Trophoblast cell (in vitro differentiated cells and primary cell): ENCODE data around the gene CCDC12.

Experiments used
- DNase-seq, 2 donors: peaks; one replicate each; pipeline ENCODE4 v3.0.0-alpha.2; 2016
- H2AFZ ChIP-seq: 2 replicates; pipeline ENCODE4 v1.6.1; 2013; ENCODE audit warnings: low read length, moderate library complexity, mild to moderate bottlenecking; ENCODE audit not compliant: insufficient read depth, poor library complexity
- H2AK5ac ChIP-seq: 2 replicates; pipeline ENCODE4 v1.6.1; 2013; ENCODE audit warnings: mild to moderate bottlenecking, low read length
- H2BK120ac ChIP-seq: 2 replicates; pipeline ENCODE4 v1.6.1; 2013; ENCODE audit warnings: low read length, mild to moderate bottlenecking, moderate library complexity; ENCODE audit not compliant: insufficient read depth, poor library complexity
- H2BK12ac ChIP-seq: 2 replicates; pipeline ENCODE4 v1.6.1; 2013; ENCODE audit warnings: mild to moderate bottlenecking, low read length, moderate library complexity
- H2BK5ac ChIP-seq: 2 replicates; pipeline ENCODE4 v1.6.1; 2013; ENCODE audit warnings: low read length, low read depth, moderate library complexity, mild to moderate bottlenecking; ENCODE audit not compliant: poor library complexity
- H3K14ac ChIP-seq: 2 replicates; pipeline ENCODE4 v1.6.1; 2013; ENCODE audit warnings: mild to moderate bottlenecking, low read length
- H3K18ac ChIP-seq: 2 replicates; pipeline ENCODE4 v1.6.1; 2013; ENCODE audit warnings: mild to moderate bottlenecking, low read length
- H3K23ac ChIP-seq: 2 replicates; pipeline ENCODE4 v1.6.1; 2013; ENCODE audit warnings: low read length
- H3K27ac ChIP-seq: 2 replicates; pipeline ENCODE4 v1.5.1; 2013; ENCODE audit warnings: low read depth, mild to moderate bottlenecking, inconsistent platforms, low read length, moderate library complexity
- H3K27me3 ChIP-seq: 2 replicates; pipeline ENCODE4 v1.6.1; 2013; ENCODE audit warnings: inconsistent platforms, mild to moderate bottlenecking, low read length, moderate library complexity; ENCODE audit not compliant: insufficient read depth
- H3K36me3 ChIP-seq, 2 experiments: 1 replicate in 1 of 2; 2 replicates in 1 of 2; pipeline ENCODE4 v1.6.1; 2013; ENCODE audit warnings: low read length in 2 of 2, mild to moderate bottlenecking in 2 of 2, moderate library complexity in 1 of 2; ENCODE audit not compliant: insufficient read depth in 2 of 2, control insufficient read depth in 1 of 2
- H3K4ac ChIP-seq: 2 replicates; pipeline ENCODE4 v1.6.1; 2013; ENCODE audit warnings: low read depth, mild to moderate bottlenecking, low read length, moderate library complexity
- H3K4me1 ChIP-seq, 2 experiments: 1 replicate in 1 of 2; 2 replicates in 1 of 2; pipeline ENCODE4 v1.6.1; 2013; ENCODE audit warnings: low read length in 2 of 2, mild to moderate bottlenecking in 2 of 2, moderate library complexity in 1 of 2; ENCODE audit not compliant: insufficient read depth in 2 of 2, control insufficient read depth in 1 of 2
- H3K4me2 ChIP-seq: 2 replicates; pipeline ENCODE4 v1.6.1; 2013; ENCODE audit warnings: inconsistent platforms, mild to moderate bottlenecking, low read length, moderate library complexity
- H3K4me3 ChIP-seq: 2 replicates; pipeline ENCODE4 v1.5.1; 2013; ENCODE audit warnings: mild to moderate bottlenecking, low read depth, low read length, inconsistent platforms
- H3K79me1 ChIP-seq: one replicate; pipeline ENCODE4 v1.6.1; 2013; ENCODE audit warnings: low read length
- H3K79me2 ChIP-seq: 2 replicates; pipeline ENCODE4 v1.6.1; 2013; ENCODE audit warnings: low read length, mild to moderate bottlenecking; ENCODE audit not compliant: control insufficient read depth, insufficient read depth, poor library complexity
- H3K9ac ChIP-seq: 2 replicates; pipeline ENCODE4 v1.6.1; 2013; ENCODE audit warnings: mild to moderate bottlenecking, low read length
- H3K9me3 ChIP-seq: 2 replicates; pipeline ENCODE4 v1.6.1; 2013; ENCODE audit warnings: low read depth, mild to moderate bottlenecking, control low read depth, inconsistent platforms, low read length; ENCODE audit not compliant: insufficient read depth
- H4K12ac ChIP-seq: 2 replicates; pipeline ENCODE4 v1.6.1; 2013; ENCODE audit warnings: low read depth, mild to moderate bottlenecking, low read length, moderate library complexity
- H4K8ac ChIP-seq: 2 replicates; pipeline ENCODE4 v1.6.1; 2013; ENCODE audit warnings: low read depth, mild to moderate bottlenecking, low read length, moderate library complexity
- H4K91ac ChIP-seq: one replicate; pipeline ENCODE4 v1.6.1; 2013; ENCODE audit warnings: low read depth, mild to moderate bottlenecking, low read length, moderate library complexity
- whole genome bisulfite sequencing: extraction: QIAGEN DNeasy Blood & Tissue Kit; methylation state at CpG from one replicate; pipeline ENCODE4 v1.1.7; 2013; ENCODE audit warnings: missing lambda C conversion rate; ENCODE audit not compliant: insufficient read length, insufficient coverage; ENCODE audit errors: extremely low coverage; 5-methylcytosine and 5-hydroxymethylcytosine counted together

Gene CCDC12

DNA sequence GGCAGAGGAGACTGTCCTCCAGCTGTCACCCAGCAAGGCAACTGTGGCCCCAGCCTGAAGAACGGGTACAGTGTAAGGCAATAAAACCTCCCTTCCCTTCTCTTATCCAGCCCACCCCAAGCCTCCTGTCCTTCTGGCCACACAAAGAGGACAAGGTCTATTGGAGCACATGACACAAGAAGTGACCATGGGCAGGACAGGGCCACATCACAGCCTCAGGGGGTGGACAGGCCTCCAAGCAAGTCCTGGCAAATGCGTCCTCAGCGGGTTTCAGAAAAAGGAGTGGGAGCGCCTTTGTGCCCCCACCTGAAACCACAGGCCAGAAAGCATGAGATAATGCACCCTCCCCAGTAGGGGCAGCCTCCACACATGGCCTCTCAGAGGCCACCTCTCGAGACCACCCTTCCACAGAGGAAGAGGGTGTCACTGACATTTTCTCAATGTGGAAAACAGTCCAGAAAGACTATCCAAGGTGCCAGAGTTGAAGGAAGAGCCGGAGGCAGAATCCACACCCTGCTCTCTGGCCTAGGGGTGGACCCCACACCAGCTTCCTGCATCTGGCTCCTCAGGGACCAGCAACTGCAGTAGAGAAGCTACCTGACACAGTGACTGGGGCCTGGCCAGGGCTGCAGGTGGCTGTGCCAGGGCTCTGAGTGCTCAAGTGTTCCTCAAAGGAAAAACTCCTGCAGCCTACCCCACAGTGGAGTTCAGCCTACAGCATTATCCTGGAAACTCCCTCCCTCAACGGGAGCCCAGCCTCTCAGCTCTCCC, 43.9 kb downstream of the CCDC12 start:
- H2BK12ac ChIP-seq, result no peak overlapping the region
- WGBS, result no CpG with 5 or more reads among the region's 7 CpGs
- no peak overlapping the region for H4K12ac ChIP-seq
- H3K27me3 ChIP-seq, result no peaks in the 10 kb centered on the region
- peak overlapping the region; percentile 39 for H3K4ac ChIP-seq
- H4K91ac ChIP-seq, result no peak overlapping the region
- H3K14ac ChIP-seq, result no peak overlapping the region
- H3K79me1 ChIP-seq, result peaks cover 3% of the 10 kb centered on the region
- H3K4me1 ChIP-seq, result peaks cover 39 to 40% of the 10 kb centered on the region in 2 experiments
- H2AK5ac ChIP-seq, result no peak overlapping the region
- no peak overlapping the region for H4K8ac ChIP-seq
- no peak overlapping the region for H3K9ac ChIP-seq
- H3K4me3 ChIP-seq, result no peak overlapping the region
- no peak overlapping the region for H2BK5ac ChIP-seq
- H3K27ac ChIP-seq, result no peak overlapping the region
- DNase-seq, result no peak
- H3K18ac ChIP-seq, result no peak overlapping the region
- H3K4me2 ChIP-seq, result no peak overlapping the region
- no peak overlapping the region for H3K23ac ChIP-seq
- H3K79me2 ChIP-seq, result peaks cover 3% of the 10 kb centered on the region
- H3K9me3 ChIP-seq, result no peaks in the 10 kb centered on the region
- H2AFZ ChIP-seq, result no peak overlapping the region
- no peak overlapping the region for H2BK120ac ChIP-seq
- H3K36me3 ChIP-seq, result peaks cover 20 to 23% of the 10 kb centered on the region in 2 experiments

DNA sequence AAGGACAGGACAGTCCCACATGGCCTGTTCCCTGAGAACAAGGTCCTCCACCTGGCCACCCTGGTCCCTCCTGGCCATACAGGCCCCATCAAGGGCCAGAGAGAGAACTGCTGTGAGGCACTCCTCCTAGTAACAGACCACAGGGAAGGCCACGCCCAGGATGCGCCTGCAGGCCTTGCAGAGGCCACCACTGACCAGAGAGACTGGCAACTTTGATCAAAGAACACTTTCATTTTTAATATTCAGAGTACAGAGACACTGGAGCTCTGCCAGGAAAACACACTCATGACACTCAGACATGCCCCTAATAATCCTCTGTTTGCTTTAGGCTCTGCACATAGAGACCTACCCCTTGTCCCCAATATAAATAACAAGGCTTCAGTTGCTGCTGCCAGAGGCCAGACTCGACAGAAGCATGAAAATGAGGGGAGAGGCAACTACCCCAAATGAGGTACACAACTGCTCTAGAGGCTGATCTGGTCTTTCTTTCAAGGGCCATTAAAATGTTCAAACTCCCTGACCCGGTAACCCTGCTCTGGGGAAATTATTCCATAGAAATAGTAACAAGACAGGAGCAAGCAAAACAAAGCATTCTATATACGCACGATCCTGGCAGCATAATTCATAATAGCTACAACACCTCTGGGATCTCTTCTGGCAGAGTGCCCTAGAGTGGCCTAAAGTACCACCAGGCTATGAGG, 44.8 kb downstream of the CCDC12 start:
- H2BK5ac ChIP-seq, result no peak overlapping the region
- no peak for DNase-seq
- peaks cover 36 to 37% of the 10 kb centered on the region in 2 experiments for H3K4me1 ChIP-seq
- no peak overlapping the region for H3K14ac ChIP-seq
- peaks cover 3% of the 10 kb centered on the region for H3K79me1 ChIP-seq
- no peak overlapping the region for H2AFZ ChIP-seq
- no peak overlapping the region for H4K91ac ChIP-seq
- no peak overlapping the region for H3K9ac ChIP-seq
- H3K18ac ChIP-seq, result no peak overlapping the region
- H3K4me2 ChIP-seq, result no peak overlapping the region
- H2BK120ac ChIP-seq, result no peak overlapping the region
- H3K27me3 ChIP-seq, result no peaks in the 10 kb centered on the region
- no peak overlapping the region for H4K8ac ChIP-seq
- H3K23ac ChIP-seq, result no peak overlapping the region
- no peak overlapping the region for H3K4me3 ChIP-seq
- no peak overlapping the region for H2AK5ac ChIP-seq
- H3K4ac ChIP-seq, result no peak overlapping the region
- peaks cover 3% of the 10 kb centered on the region for H3K79me2 ChIP-seq
- peaks cover 16 to 17% of the 10 kb centered on the region in 2 experiments for H3K36me3 ChIP-seq
- H3K9me3 ChIP-seq, result no peaks in the 10 kb centered on the region
- H3K27ac ChIP-seq, result no peak overlapping the region
- H4K12ac ChIP-seq, result no peak overlapping the region
- no CpG with 5 or more reads among the region's 6 CpGs for WGBS
- no peak overlapping the region for H2BK12ac ChIP-seq

DNA sequence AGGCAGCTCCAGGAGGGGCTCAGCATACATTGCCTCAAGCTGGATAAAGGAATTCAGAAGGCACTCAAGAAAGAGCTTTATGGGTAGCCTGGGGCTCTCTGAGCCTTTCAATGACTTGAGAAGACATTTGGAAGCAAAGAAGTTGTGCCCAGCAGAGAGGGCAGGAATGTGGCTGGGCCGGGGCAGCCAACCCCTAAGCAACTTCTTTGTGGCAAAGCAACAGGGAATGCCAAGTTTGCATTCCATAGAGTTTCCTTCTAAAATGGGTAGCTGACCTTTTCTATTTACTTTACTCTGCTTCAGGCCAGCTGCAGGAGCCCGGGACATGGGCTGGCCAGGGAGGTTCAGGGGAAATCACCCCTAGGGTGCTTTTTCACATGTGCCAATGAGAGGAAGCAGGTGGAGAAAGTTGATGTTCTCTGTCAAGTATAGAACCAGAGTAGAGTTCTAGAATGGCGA, 45.6 kb downstream of the CCDC12 start:
- Histone ChIP-seq H3K9ac (no peak overlapping the region), H3K79me1 (peaks cover 3% of the 10 kb centered on the region), H3K18ac (peak overlapping the region; percentile 57), H3K4me3 (no peak overlapping the region), H2AK5ac (no peak overlapping the region), H2AFZ (no peak overlapping the region), H4K8ac (no peak overlapping the region), H3K36me3 (peaks cover 19 to 25% of the 10 kb centered on the region in 2 experiments), H3K27ac (no peak overlapping the region), H3K27me3 (no peaks in the 10 kb centered on the region), H3K9me3 (no peaks in the 10 kb centered on the region), H3K4ac (no peak overlapping the region), H3K4me2 (no peak overlapping the region), H3K23ac (no peak overlapping the region), H2BK120ac (no peak overlapping the region), H4K12ac (no peak overlapping the region), H2BK5ac (no peak overlapping the region), H2BK12ac (no peak overlapping the region), H4K91ac (no peak overlapping the region), H3K79me2 (peaks cover 3% of the 10 kb centered on the region), H3K14ac (no peak overlapping the region), H3K4me1 (peaks cover 33 to 35% of the 10 kb centered on the region in 2 experiments)
- no CpG with 5 or more reads among the region's 3 CpGs for WGBS
- DNase-seq, result peak in 1 of 2 donors; percentile 34

DNA sequence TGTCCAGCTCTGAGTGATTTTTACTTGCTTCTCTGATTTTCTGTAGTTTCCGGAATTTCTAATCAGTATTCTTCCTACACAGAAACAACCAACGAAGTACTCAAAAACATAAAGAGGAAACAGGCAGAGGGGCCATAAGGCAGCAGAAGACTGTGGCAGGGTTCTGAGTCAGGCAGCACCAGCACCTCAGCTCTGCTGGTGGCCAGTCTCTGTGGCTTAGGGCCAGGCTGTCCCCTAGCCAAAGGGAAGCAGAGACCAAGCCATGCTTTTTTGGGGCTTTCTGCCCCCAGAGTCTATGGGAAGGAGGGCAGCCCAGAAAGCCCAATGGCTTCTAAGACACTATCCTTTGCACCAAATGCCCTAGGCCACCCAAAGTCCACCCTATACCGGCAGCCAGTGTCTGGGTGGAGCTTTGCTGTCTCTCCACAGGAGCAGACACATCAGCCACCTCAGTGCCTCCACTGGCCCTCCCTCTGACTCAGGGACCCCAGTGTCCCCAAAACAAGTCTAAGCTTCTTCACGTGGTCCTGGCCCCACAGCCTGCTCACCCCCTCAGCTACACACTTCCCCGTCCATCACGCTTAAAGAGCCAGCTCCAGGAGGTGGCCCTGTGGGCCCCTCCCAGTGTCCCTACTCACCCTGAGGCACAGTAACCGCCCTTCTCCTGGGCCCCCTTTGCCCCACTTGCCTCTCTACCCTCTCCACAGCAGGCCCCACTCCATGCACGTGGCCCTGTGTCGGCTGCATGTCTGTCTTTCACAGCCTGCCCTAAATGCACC, 46.2 kb downstream of the CCDC12 start:
- no CpG with 5 or more reads among the region's 9 CpGs for WGBS
- H3K14ac ChIP-seq, result peak overlapping the region; percentile 47

More for the DNA sequence above, 46.2 kb downstream of the CCDC12 start:
- H4K12ac ChIP-seq, result no peak overlapping the region
- H3K27me3 ChIP-seq, result no peaks in the 10 kb centered on the region
- H3K36me3 ChIP-seq, result peaks cover 25 to 31% of the 10 kb centered on the region in 2 experiments
- H2AK5ac ChIP-seq, result no peak overlapping the region
- H3K4me1 ChIP-seq, result peaks cover 30 to 33% of the 10 kb centered on the region in 2 experiments
- no peak overlapping the region for H3K9ac ChIP-seq
- no peak overlapping the region for H3K4me3 ChIP-seq
- H2BK5ac ChIP-seq, result no peak overlapping the region
- H2AFZ ChIP-seq, result no peak overlapping the region
- H2BK12ac ChIP-seq, result no peak overlapping the region
- no peak overlapping the region for H3K27ac ChIP-seq
- peak overlapping the region; percentile 56 for H3K4ac ChIP-seq
- no peak overlapping the region for H3K23ac ChIP-seq
- peak overlapping the region; percentile 57 for H3K18ac ChIP-seq
- no peak overlapping the region for H4K8ac ChIP-seq
- peaks cover 3% of the 10 kb centered on the region for H3K79me1 ChIP-seq
- H3K4me2 ChIP-seq, result no peak overlapping the region
- no peak overlapping the region for H2BK120ac ChIP-seq
- DNase-seq, result peak; percentile 28 to 30
- peaks cover 3% of the 10 kb centered on the region for H3K79me2 ChIP-seq
- H4K91ac ChIP-seq, result no peak overlapping the region
- H3K9me3 ChIP-seq, result no peaks in the 10 kb centered on the region
